NK-92 (cell line): ENCODE results near the gene SLC12A5.

Experiments used
- DNase-seq: peaks from one replicate; lab custom pipeline; 2025; ENCODE audit not compliant: unreplicated experiment; lab: John Stamatoyannopoulos, UW

Gene SLC12A5

GRCh38 chr20:46051556-46052308 lies 22.7 kb downstream of the SLC12A5 start:
- no peak for DNase-seq

- DNase-seq: no peak
These were observed 24.4 kb downstream of the SLC12A5 start for GRCh38 chr20:46053416-46053815.

DNA sequence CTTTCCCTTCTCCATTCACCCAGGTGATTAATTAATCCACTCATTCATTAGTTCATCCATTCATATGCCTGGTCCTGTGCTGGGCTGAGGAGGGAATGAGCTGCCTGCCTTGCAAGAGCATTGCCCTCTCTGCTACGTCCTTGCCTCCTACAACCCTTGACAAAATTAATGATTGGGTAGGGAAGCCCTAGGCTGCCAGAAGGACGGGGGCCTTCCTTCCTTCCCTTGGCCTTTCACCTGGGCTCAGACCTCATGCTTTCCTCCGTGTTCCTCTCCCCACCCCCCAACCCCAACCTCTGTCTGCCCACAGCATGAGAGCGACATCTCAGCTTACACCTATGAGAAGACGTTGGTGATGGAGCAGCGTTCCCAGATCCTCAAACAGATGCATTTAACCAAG lies 25.6 kb downstream of the SLC12A5 start:
- no peak for DNase-seq

GRCh38 chr20:46055269-46055668 lies 26.3 kb downstream of the SLC12A5 start:
- DNase-seq: no peak

- DNase-seq: no peak
These were observed 27.2 kb downstream of the SLC12A5 start for GRCh38 chr20:46056027-46056833.

DNA sequence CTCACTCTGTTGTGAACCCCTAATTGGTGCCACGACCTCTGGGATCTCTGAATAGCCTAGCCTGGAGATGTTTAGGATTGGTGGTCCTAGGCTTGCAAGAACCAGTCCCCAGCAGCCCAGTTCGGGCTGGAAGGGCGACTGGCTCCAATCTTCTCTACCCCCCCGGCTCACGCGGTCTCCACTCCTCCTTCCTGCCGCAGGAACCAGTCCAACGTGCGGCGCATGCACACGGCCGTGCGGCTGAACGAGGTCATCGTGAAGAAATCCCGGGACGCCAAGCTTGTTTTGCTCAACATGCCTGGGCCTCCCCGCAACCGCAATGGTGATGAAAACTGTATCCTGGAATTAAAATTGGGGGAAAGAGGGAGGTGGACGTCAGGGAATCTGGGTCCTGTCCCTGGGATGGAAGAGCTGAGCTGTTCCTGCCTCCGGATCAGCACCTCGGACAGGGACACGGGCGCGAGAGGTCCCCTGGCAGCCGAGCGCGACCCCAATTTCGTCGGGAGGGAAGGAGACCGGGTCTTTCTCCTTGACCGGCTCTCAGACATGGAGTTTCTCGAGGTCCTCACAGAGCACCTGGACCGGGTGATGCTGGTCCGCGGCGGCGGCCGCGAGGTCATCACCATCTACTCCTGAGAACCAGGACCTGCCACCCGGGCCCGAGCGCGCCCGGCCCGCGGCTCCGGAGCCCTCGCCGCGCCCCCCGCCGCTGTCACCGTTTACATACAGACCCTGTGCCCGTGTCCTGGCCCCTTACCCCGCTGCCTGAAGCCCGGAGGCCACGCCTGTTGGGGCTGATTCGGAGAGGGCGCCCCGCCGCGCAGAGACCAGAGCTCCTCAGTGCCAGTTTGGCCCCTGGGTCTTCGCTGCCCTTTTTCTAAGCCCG lies 28.2 kb downstream of the SLC12A5 start:
- no peak for DNase-seq

- DNase-seq: no peak
These were observed 29.0 kb downstream of the SLC12A5 start for GRCh38 chr20:46057856-46058598.

DNA sequence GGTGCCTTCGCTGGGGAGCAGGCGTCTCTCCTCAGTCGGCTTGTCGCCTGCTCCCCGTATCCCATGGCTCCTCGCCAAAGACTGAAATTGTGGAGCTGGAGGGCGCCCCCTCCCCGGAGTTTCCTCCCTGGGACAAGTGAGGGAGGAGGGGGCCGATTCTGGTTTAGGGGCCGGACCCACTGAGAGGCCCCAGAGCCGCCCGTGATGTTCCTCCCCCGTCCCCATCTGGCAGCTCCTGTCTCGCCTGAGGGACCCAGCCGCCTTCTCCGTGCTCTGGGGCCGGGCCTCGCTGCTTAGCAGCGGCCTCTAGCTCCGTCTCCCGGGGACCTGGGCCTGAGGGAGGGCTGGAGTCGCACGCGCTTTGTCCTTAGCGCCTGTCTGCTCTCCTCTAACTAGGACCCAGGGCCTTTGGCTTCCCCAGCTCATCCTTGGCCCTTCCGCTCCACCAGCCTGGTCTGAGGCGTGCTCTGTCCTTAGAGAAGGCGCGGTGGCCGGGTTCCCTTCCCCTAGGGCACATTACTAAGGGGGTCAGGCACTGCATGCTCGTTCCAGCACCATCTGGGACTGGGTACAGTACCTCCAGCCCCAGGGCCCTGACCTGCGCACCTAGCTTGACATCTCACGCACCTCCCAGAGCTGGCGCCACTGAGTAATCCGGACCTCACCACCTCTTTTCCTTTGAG lies 29.7 kb downstream of the SLC12A5 start:
- DNase-seq: no peak

DNA sequence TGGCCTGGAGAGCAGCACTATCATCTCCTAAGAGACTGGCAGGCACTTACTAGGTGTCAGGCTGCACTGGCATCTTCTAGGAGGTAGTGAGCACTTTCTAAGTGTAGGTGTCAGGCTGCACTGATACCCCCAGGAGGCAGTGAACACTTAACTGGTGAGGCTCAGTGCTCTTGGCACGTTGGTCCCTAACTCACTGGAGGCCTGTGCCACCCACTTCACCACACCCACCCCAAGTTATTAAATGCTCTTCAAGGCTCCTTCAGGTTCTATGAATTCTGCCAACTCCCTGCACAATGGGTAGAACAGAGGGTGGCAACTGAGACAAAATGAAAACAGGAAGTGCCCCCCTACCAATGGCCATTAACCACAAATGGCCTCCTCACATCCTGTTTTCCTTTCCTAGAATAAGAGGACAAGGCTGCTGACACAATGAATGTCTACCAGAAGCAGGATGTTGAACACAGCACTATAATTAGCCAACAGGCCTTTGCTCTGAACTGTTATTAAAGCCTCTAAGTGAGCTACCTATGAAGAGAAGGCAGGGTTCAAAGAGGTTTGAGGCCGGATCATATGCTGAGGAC lies 31.4 kb downstream of the SLC12A5 start:
- no peak for DNase-seq

DNA sequence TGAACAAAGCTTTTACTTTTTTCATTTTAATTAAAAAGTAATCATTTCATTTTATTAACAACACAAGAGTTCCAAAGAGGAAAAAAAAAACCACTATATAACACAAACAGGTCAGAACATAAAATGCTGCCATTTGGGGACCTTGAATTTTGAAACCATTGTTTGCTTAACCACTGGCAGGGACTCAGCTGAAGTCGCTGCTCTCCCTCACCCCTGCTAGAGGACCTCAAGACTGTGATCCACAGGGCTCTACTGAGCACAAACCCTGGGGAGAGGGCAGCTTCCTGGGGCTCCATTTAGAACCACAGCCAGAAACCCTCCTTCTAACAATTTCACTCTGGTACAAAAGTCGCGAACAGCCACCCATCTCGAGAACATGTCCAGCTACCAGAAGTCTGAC lies 32.0 kb downstream of the SLC12A5 start:
- no peak for DNase-seq

GRCh38 chr20:46062151-46062550 lies 33.1 kb downstream of the SLC12A5 start:
- DNase-seq: no peak

GRCh38 chr20:46062621-46063020 lies 33.6 kb downstream of the SLC12A5 start:
- no peak for DNase-seq

DNA sequence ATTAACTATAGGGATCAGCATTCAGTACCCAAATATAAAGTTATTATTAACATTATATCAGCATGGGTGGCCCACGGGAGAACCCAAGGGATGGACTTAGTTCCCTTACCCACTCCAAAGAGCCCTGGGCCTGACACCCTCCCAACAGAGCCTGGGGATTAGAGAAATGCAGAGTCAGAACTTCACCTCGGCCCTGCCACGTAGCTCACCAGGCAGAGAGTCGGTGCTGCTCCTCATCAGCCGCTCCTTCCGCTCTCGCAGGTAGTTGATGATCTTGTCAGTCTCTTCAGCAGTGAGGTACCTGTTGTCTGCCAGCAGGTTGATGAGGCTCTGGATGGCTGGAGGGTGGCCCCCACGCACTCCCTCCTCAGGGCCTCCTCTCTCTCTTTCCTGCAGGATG lies 34.1 kb downstream of the SLC12A5 start:
- DNase-seq: no peak

- no peak for DNase-seq
These were observed 34.6 kb downstream of the SLC12A5 start for GRCh38 chr20:46063652-46064054.

DNA sequence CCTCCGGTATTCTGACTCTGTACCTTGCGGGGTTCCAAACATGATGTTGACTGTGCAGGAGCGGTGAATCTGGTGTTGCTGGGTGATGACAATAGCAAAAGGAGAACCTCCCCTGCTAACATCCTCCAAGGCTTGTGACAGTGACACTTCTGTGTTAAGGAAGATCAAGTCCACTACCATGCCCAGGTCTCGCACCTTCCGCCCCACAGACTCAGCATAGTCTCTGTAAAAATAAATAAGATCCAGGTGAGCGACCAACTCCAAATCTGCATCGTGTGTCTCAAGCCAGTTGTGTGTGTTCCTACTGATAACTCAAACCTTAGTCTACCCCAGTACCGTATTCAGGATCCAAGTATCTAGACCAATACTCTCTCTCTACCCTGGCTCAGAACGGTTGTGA lies 36.0 kb downstream of the SLC12A5 start:
- no peak for DNase-seq

- no peak for DNase-seq
These were observed 36.7 kb downstream of the SLC12A5 start for GRCh38 chr20:46065691-46066090.

GRCh38 chr20:46070215-46070900 lies 41.3 kb downstream of the SLC12A5 start:
- DNase-seq: no peak

- no peak for DNase-seq
These were observed 42.6 kb downstream of the SLC12A5 start for GRCh38 chr20:46071573-46071972.

- no peak for DNase-seq
These were observed 44.0 kb downstream of the SLC12A5 start for GRCh38 chr20:46073024-46073423.
